Adrenal gland (tissue), 5 donors: ENCODE results near the gene MUC21.

Source experiments
- CTCF ChIP-seq, 6 experiments: fragments of 450-650 bp in 4 of 6; fragments of 200-600 bp in 2 of 6; sonication (generic) in 1 of 6; IDR thresholded peaks; 1 replicate in 5 of 6; 2 replicates in 1 of 6; pipeline versions ENCODE4 v1.5.1 to v1.8.0; 2016 to 2021; ENCODE audit warnings: antibody characterized with exemption in 6 of 6, mild to moderate bottlenecking in 2 of 6, moderate library complexity in 1 of 6
- POLR2A ChIP-seq, 2 donors: fragments of 450-650 bp; IDR thresholded peaks; one replicate each; pipeline ENCODE4 v1.6.1; 2017; ENCODE audit warnings: antibody characterized with exemption in 2 of 2, mild to moderate bottlenecking in 2 of 2, moderate library complexity in 1 of 2
- donor health status: DM: no; HTN: no; CAD: no.

GRCh38 chr6:30937265-30937664, 46.3 kb upstream of the MUC21 start:
- TF ChIP-seq CTCF (IDR thresholded peaks at IDR 0.05) (no peak), POLR2A (IDR thresholded peaks at IDR 0.05) (no peak)
